GM12873 (cell line): ENCODE results near the gene MASP1.

Source experiments
- TF ChIP-seq, protein P1 (sequence below): IDR thresholded peaks from 2 replicates; pipeline ENCODE4 v1.5.1; 2012; ENCODE audit warnings: low read depth, mild to moderate bottlenecking, moderate library complexity, low read length, control low read depth; ENCODE audit not compliant: insufficient read depth; ENCODE audit errors: missing control alignments

MASP1 gene

GRCh38 chr3:187292631-187293515, 1.3 kb upstream of the MASP1 start:
- TF ChIP-seq, protein P1, sequence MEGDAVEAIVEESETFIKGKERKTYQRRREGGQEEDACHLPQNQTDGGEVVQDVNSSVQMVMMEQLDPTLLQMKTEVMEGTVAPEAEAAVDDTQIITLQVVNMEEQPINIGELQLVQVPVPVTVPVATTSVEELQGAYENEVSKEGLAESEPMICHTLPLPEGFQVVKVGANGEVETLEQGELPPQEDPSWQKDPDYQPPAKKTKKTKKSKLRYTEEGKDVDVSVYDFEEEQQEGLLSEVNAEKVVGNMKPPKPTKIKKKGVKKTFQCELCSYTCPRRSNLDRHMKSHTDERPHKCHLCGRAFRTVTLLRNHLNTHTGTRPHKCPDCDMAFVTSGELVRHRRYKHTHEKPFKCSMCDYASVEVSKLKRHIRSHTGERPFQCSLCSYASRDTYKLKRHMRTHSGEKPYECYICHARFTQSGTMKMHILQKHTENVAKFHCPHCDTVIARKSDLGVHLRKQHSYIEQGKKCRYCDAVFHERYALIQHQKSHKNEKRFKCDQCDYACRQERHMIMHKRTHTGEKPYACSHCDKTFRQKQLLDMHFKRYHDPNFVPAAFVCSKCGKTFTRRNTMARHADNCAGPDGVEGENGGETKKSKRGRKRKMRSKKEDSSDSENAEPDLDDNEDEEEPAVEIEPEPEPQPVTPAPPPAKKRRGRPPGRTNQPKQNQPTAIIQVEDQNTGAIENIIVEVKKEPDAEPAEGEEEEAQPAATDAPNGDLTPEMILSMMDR: no peak

- TF ChIP-seq, protein P1: no peak
Measured at GRCh38 chr3:187292181-187292580, 644 bp upstream of the MASP1 start.

- TF ChIP-seq, protein P1: no peak
Measured at GRCh38 chr3:187291001-187291511, 481 bp downstream of the MASP1 start.

- TF ChIP-seq, protein P1: no peak
Measured at GRCh38 chr3:187290503-187290902, 1.0 kb downstream of the MASP1 start.

- TF ChIP-seq, protein P1: no peak
Measured at GRCh38 chr3:187288855-187289605, 2.5 kb downstream of the MASP1 start.

- TF ChIP-seq, protein P1: no peak
Measured at GRCh38 chr3:187288131-187288854, 3.2 kb downstream of the MASP1 start.

- TF ChIP-seq, protein P1: no peak
Measured at GRCh38 chr3:187287256-187287655, 4.3 kb downstream of the MASP1 start.
